RPMI7951 (cell line): ENCODE data around the gene C2orf15. TPM values are rescaled to one million over a fixed set of nuclear protein-coding genes. Genes with fewer than 3 reads are reported as not detected.
"Not testable (repeated sequence)": the region's sequence is repeated elsewhere in the genome, so short reads cannot be mapped to it uniquely, and the experiment has no call there.

Experiments used
- DNase-seq: peaks from one replicate; pipeline ENCODE4 v3.0.0-alpha.2; 2012; ENCODE audit warnings: low read depth
- total RNA-seq: library from RNA; depleted of rRNA; stranded (reverse); fragments of >200 nt; shearing (Covaris generic); gene quantifications from 2 replicates; pipeline ENCODE4 v1.2.3, GENCODE V29; 2014; rRNA removed

The C2orf15 gene, protein sequence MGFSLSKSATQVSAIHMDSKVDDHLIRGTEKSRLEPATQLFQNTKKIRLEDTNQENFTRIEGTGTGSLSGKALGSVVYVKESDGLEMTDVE
- 0.24 TPM in 1 of 2 replicates, not detected in the other for total RNA-seq

DNA sequence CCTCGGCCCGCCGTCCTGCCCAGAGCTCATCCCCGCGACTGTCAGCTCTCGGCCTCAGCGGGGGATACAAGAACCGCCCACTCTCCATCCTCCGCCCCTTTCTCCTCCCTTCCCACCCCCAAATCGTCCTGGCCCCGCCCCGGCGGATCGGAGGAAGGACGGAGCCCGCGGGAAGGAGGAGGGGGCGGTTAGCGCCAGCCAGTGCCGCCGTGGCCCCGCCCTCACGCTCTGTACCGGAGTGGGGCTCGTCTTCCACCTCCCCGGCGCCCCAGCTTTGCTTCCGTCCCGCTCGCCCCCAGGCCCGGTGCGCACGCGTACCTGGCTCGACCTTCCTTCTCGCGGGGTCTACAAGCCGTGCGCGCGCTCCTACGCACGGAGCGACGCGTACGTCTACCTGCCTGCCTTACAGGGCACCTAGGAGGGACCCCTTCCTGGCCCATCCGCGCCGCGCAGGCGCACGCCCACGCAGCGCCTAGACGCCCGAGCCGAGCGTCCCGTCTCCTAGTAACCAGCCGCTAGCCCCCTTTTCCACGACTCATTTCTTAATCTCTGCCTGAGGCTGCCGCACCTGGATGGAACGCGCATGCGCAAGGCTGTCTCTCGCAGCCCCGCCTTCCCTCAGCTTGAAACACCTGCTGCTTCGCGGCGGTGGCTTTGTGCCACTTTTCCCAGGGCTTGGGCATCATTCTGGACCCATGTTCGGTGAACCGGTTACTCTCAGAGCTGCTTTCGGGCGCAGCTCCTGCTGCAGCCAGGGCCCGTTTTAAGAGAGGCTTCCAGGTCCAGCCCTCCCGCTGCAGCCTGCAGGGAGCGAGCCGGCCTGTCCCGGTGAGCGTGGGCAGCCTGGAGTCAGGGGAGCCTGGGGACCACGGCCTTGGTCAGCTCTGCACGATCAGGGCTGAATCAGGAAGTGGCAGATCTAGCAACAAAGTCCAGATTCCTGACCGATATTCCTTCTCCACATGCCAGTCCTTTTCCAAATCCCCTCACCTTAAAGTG lies at the start of gene C2orf15:
Gene C2orf15 (plus strand): TSS at position 598 of the 999 bp plus-strand sequence. CDS start 8,852 bp downstream, outside the sequence.
- peak; percentile 87 for DNase-seq

DNA sequence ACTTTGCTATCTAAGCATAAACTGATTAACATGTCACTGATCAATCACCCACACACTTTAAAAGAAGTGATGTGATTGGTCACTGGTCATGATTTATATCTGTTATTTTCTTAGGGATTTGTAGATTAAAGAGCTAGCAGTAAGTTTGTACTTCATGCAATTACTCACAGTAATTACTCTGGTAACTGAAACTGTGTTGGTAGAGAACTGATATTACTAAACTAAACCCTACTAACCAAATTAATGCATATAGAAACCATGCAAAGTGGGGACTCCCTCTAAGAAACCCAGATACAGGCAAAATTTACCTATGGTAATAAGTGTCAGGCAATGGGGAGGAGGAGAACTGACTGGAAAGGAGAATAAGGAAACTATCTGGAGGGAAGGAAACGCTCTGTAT lies 44.8 kb upstream of the C2orf15 start:
- no peak for DNase-seq

DNA sequence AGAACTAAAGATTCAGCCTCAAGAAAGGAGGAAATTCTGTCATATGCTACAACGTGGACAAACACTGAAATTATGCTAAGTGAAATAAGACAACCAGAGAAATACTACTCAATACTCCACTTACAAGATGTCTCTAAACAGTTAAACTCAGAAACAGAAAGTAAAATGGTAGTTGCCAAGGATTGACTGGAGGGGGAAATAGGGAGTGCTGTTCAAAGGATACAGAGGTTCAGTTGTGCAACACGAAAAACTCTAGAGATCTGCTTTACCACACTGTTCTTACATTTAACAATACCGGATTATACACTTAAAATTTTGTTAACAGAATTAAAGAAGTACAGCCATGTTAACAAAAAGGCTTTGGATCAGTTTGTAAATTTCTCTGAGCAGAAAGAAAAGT lies 39.8 kb upstream of the C2orf15 start:
- DNase-seq = peak; percentile 64

GRCh38 chr2:99104006-99104405 lies 37.5 kb upstream of the C2orf15 start:
- DNase-seq = no peak

GRCh38 chr2:99106913-99107312 lies 34.6 kb upstream of the C2orf15 start:
- no peak for DNase-seq

GRCh38 chr2:99111236-99111635 lies 30.3 kb upstream of the C2orf15 start:
- DNase-seq = no peak

DNA sequence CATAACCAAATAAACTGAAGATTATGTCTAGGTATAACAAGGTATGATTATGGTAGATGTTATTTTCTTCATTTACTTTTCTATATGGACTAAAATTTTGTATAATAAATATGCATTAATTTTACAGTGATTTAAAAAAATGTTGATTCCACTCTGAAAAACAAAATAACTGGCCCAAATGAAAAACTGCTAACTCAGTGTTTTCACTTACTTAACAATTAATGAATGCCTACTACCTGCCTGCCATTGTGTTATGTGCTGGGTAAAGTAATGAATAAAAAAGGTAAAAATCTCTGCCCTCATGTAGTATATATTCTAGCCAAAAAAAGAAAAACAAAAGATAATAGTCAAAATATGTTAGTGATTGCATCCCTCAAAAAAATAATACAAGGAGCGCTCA lies 29.6 kb upstream of the C2orf15 start:
- no peak for DNase-seq

GRCh38 chr2:99112617-99113016 lies 28.9 kb upstream of the C2orf15 start:
- DNase-seq = no peak

DNA sequence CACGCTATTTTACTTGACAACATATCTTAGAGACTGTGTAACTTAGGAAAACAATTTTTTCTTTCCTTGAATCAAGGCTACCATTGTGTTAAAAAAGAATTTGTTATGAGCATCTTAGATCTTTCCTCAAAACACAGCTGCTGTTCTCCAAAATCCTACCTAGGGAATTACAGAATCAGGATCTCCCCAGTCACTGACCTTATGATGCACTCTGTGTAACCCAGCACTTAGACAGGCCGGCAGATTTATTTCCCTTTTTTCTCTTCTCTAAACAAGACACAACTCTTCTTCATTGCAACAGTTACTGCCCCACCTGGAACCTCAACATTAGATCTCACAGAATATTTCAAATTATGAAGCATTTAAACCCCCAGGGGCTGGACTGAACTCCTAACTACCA lies 13.5 kb upstream of the C2orf15 start:
- no peak for DNase-seq

- not testable (repeated sequence) for DNase-seq
Measured at GRCh38 chr2:99135044-99135556, 6.4 kb upstream of the C2orf15 start.

DNA sequence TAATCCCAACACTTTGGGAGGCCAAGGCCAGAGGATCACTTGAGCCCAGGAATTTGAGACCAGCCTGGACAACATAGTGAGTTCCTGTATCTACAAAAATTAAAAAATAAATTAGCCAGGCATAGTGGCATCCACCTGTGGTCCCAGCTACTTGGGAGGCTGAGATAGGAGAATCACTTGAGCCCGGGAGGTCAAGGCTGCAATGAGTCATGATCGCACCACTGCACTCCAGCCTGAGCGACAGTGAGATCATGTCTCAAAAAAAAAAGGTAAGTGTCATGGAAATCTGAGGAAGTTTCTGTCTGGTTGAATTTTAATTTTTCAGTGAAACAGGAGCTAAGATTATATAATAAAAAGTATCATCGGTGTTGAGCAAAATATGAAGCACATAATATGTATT lies 2.5 kb upstream of the C2orf15 start:
- no peak for DNase-seq

DNA sequence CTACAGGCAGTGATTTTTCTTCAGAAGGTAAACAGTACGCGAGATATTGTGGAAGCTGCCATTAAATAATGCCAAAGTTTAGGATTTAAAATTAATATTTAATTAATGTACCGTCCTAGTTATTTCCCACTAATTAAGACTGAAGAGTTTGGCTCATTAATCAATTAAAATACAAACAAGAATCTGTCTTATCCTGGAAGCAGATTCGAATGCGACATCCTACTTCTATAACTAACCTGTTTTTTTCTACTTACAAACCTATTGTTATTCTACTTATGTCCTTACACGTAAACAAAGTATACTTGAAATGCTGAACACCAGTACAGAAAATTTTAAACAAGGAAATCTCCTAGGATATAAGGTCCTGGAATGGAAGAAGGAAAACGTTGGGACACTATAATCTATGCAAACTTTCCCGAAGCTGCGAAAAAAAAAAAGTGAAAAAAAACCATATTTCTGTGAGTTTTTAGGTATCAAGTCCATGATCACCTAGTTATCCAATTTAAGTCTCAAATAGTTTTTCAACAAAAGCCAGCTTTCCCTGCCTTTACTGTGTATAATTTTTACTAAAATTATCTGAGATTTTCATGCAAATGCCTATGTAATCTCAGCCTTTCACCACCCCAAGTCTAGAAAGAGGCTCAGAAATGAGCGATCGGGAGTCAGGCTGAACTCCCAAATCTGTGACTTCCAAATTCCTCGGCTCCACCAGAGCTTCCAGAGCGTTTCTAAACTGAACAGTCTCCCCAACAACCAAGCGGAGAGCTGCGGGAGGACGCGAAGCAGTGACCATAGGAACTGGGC lies 1.2 kb upstream of the C2orf15 start:
- no peak for DNase-seq

DNA sequence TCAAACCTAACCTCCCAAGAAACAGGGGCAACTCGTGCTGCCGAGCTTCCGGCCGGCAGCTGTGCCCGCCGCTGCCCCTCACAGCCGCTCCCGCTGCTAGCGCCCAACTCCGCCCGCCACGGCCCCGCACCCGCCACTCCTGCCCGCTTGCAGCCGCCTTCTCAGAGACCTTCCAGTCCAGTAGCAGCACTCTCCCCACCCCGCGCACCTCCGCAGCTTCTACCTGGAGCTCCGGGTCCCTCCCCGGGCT lies 722 bp upstream of the C2orf15 start:
- DNase-seq = peak; percentile 54

DNA sequence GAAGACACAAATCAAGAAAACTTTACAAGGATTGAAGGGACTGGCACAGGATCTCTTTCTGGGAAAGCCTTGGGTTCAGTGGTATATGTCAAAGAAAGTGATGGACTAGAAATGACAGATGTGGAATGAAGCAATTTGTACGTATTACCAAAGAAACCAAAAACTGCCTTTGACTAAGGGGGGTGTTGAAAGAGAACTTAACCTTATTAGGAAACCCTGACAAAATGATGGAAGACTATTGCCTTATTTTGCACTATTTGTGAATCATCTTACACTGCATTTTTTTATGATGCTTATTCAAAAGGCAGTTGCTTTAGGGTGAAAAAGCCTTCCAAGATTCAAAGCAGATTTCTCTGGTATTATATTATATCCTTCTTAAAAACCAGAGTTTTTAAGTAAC lies 9.2 kb downstream of the C2orf15 start:
- no peak for DNase-seq

- DNase-seq = no peak
Measured at GRCh38 chr2:99152199-99152895, 10.8 kb downstream of the C2orf15 start.

DNA sequence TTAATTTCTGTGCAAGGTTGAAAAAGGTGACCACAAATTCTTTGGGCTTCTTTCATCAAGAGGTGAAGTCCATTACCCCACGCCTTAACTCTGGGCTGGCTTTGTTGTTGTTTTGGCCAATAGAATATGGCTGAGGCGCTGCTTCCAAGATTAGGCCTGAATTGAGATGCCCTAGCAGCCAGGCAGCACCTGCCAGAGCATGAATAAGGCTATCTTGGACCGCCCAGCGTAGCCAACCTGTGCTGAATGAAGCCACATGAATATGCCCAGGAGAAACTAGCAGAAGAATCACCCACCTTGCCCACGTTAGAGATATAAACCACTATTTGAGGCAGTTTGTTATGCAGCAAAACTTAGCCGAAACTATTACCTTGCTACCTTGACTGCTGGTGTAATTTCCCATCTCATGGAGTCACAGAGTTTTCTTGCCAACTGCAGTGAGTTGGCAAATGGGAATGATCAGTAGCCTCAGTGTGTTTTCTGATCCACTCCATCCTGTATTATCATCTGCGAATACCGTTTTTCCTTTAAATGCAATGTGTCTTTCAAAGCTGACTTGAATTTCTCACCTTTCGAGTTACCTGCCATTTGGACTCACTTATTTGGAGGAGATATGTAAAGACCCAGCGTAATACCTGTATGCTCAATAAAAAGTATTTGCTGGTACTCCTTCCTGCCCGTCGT lies 12.6 kb downstream of the C2orf15 start:
- DNase-seq = no peak

- peak; percentile 91 for DNase-seq
Measured at GRCh38 chr2:99154643-99155536, 13.4 kb downstream of the C2orf15 start, which contains the start of the genes LIPT1 and TSGA10. Gene LIPT1 (plus strand): TSS chr2:99154967. CDS start chr2:99161958, 6,991 bp downstream. Gene TSGA10 (minus strand): TSS chr2:99154942. CDS start chr2:99109439, 45,503 bp downstream.

DNA sequence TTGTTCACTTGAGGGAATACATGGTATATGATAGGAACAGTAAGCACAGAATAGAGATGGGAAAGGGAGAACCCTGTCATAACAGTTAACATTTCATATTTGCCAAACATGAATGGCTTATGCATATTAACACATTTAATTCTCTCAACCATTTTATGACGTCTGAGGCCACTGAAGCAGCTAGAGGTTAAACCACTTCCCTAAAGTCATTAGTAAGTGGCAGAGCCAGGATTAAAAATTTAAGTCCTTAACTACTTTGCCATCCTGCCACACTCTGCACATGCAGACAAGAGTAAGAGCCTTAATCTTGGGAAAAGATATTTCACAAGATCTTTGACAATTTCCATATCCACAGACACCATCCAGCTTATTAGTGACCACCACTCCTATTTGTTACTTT lies 15.4 kb downstream of the C2orf15 start:
- DNase-seq = no peak

GRCh38 chr2:99158599-99158998 lies 17.1 kb downstream of the C2orf15 start:
- no peak for DNase-seq

GRCh38 chr2:99159594-99159993 lies 18.1 kb downstream of the C2orf15 start:
- DNase-seq = no peak
